Left kidney (tissue), 2 donors: ENCODE measurements around the gene NR3C2. TPM values are rescaled to one million over a fixed set of nuclear protein-coding genes. Genes with fewer than 3 reads are reported as not detected.

Experiments used
- DNase-seq: peaks from one replicate; pipeline ENCODE4 v3.0.0-alpha.2; 2013
- polyA plus RNA-seq: library from polyadenylated mRNA; unstranded; fragments of 120-200 nt; gene quantifications from one replicate; pipeline ENCODE4 v1.2.1, GENCODE V29; 2013; ENCODE audit not compliant: insufficient read length

The NR3C2 gene
- polyA plus RNA-seq, 1 donor = 16.2 TPM

- DNase-seq = no peak
These were observed 6.4 kb downstream of the NR3C2 start for GRCh38 chr4:148435654-148436406.

DNA sequence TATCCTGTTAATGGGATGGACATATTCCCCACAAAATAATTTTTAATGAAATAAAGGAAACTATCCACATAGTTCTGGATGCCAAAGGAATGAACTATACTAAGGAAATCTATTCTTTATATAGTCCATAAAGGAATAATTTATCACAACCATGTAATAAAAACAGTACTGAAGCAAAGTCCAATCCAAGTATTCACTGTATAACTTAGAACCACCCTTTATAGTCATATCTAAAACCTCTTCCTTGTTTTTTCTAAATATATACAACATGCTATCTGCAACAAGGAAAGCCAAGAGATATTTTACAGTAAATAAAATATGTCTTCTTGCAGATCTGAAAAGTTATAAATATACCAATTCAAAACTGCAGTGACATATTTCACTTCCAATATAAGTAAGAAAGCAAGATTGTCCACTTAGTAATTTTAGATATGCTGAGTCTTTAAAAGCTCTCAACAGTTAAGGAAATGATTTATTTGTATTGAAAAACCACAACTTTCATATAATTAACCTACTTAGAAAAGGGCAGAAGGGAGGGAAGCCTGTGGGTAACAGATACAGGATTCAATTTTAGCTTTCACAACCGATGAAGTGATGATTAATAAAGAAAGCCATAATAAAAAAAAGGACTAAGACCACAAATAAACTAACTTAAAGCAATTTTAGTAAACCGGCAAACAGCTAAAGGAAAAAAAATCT, 8.0 kb downstream of the NR3C2 start:
- no peak for DNase-seq

DNA sequence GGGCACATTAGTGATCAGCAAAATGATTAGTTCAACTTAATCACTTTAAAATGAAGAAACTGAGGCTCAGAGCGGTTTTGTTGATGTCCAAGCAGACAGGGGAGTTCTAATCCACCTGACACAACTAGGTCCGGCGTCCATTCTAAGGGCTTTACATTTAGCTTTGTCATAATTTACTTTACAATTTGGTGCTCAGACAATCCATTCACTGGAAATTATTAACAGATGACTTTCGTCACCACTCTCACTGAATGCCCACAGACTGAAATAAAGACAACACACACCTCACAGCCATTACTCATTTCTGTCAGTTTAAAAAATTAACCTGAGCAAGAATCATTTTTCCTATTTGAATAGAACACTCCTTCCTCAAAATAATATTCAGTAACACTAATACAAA, 10.8 kb downstream of the NR3C2 start:
- DNase-seq = no peak

- no peak for DNase-seq
These were observed 11.4 kb downstream of the NR3C2 start for GRCh38 chr4:148430854-148431253.

DNA sequence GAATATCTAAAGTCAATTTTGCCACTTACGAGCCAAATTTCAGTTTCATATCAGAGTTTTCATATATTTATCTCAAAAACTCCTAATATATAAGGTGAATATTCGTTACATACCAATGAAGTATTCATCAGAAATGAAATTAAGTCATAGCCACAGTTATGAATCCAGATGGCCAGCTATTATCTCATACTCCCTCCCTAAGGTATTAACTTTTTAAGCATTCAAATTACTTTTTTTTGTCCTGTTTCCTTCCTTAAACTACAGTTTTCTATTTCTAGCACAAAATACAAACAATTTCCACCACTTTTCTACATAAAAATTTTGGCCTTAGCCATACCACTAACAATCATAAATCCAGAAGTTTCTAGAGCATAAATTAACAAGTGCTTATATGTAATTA, 13.0 kb downstream of the NR3C2 start:
- DNase-seq = no peak

DNA sequence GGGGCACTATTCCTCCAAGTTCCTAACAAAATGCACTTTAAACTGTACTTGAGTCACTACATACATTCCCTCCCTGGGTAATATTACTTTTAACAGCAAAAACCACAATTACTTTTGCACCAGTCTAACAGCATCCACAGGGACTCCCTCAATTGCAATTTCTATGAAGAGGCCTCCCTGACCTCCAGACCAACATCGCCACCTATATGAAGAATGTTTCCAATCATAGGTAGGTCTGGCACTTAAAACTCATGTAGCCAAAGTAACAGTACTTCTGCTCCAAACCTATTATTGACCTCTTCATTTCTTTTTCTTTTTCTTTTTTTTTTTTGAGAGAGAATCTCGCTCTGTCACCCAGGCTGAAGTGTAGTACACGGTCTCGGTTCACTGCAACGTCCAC, 15.6 kb downstream of the NR3C2 start:
- DNase-seq = no peak

DNA sequence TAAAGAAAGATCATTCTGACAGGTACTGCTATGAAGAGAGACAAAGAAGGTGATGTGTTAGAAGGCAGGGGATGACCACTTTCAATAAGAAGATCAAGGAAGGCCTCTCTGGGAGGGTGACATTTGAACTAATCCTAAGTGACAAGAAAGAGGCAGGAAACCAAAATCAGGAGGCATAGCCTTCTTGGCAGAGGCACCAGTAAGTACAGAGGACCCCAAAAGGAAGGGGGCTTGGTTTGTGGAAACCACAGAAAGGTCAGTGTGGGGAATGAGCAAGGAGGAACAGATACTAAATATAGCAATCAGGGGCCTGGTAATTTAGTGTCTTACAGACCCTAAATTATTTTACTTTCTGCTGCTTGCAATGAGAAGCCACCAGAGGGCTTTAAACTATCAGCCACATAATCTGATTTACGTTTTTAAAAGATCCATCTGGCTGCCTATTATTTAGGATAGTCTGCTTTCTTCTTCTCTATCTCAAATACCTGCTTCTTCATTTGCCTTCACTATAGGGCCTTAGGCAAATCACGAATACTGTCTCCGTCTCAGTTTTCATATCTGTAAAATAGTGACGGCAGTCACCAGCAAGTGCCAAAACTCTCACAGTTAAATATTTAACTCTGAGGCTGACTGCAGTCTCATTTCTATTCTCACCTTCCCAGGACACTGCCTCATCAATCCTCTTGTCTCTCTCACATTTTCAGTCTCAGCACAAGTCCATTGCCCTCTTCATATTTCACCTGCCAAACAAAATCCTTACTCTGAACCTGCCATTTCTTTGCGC, 16.7 kb downstream of the NR3C2 start:
- DNase-seq = no peak

DNA sequence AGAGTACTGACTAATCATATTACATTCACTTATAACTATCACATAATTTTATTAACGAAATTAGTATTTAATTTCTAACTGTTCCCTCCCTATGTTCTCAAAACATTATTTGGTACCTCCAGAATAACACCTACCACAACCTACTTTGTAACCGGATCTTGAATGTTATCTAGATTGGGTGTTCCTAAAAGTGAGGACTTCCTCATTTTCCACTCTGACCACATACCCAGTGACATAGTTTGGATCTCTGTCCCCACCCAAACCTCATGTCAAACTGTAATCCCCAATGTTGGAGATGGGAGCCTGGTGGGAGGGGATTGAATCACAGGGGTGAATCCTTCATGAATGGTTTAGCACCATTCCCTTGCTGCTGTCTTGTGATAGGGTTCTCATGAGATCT, 21.8 kb downstream of the NR3C2 start:
- no peak for DNase-seq

GRCh38 chr4:148415500-148415899, 26.7 kb downstream of the NR3C2 start:
- no peak for DNase-seq

DNA sequence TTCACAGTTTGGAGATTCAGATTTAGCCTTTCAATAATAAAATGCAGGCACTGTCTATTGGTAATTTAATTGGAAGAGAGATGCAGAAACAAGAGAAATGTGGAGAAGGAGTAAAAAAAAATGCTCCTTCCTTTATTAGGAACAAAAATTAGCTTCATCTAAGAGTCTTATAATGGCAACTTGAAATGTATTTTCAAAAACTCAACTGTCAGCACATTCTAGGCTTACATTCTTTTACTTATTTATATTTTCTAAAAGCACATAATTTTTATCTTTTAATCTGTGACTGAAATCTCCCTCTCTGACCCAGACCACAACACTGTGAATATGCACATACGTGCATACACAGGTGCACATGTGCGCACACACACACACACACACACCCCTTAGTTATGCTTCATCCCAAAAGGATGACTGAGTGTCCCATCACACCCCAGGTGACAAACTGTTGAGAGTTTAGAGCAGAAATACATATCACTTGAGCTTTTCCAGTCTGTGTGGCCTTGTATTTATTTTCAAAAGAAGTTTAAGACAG, 29.7 kb downstream of the NR3C2 start:
- no peak for DNase-seq

DNA sequence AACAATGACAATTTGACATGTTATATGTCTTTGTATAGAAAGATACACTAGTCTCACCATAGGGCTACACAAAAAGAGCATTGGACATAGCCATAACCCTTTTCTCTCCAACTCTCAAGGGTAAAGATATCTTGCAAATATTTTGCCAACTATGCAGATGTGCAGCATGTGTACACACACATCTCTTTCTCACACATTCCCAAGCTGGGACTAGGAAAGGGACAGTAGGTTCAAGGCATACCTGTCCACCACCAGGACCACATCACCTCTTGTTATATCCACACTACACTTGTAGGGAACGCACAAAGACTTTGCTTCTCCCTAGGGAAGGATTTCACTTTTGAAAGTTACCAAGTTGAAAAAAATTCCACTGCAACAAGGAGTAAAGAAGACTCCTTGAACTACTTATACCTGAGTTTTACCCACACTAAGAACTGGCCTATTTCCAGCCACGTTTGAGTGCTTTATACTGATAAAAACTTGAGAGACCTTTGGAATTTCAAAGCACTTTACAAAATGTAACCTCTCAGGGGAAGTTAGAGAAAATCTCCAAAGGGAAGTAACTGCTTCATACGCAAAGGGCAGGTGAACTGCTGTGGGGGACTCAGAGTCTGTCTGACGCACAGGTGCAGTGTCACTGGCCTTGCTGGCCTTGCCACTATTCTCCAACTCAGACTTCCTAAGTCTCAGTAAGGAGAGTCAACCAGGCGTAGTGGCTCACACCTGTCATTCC, 36.9 kb downstream of the NR3C2 start:
- no peak for DNase-seq

DNA sequence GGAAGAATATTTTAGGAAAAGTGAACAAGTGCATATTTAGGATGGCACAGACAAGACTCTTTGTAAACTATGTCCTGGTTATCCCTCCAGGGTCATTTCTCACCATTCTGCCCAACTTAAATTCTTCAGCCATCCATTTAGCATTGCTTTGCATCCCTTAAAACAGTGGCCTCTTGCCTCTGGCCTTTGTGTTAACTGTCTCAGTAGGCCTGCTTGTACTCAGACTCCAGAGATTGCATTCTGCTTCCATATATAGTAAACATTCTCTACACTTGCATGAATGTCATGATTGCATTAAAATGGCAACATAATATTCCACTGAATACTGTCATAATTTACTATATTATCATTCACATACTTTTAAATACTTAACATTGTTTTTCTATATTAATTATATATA, 43.2 kb downstream of the NR3C2 start:
- DNase-seq = no peak

DNA sequence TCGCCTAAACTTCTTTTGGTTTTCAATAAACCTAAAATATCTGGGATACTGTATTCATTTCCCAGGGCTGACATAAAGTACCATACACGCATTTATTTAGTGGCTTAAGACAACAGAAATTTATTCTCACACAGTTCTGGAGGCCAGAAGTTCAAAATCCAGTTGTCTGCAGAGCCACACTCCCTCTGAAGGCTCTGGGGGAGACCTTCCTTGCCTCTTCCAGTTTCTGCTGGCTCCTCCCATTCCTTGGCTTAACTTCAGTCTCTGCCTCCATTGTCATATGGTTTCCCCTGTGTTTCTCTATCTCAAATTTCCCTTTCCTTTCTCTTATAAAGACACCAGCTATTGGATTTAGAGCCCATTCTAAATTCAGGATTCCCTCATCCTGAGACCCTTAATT, 44.4 kb downstream of the NR3C2 start:
- no peak for DNase-seq

- peak; percentile 49 for DNase-seq
These were observed 45.1 kb downstream of the NR3C2 start for GRCh38 chr4:148396986-148397673.

DNA sequence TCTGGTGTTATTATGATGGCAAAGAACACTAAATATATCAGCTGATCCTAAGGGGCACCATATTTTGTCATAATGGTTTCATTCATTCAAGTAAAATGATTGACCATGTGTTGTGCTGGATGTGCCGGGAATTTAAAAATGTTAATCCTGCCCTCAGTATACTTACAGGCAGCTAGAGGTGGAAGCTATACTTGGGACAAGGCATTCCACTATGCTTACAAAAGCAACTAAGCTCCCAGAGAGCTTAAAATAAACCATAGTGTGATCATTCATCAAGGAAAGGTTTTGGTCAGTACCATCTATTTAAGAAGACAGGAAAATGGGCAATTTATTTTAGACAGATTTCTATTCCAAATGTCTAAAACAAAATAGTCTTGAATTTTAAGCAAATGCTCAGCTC, 46.4 kb downstream of the NR3C2 start:
- DNase-seq = no peak

DNA sequence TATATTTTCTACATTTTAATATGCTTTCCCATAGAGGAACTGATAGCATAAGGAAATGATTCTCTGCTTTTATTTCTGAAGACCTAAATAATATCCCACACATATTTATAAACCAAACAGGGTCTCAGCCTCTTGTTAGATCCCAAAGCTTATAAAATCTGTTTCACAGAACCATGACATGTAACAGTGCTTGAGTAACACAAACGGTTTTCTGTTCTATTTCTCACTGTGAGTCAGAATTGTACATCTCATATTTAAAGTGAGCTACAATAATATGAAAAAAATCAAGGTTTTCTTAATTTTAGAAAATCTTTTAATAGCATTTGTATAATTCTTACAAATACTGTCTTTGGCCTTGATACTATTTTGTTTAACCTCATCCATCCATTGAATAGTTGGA, 51.2 kb downstream of the NR3C2 start:
- DNase-seq = no peak

DNA sequence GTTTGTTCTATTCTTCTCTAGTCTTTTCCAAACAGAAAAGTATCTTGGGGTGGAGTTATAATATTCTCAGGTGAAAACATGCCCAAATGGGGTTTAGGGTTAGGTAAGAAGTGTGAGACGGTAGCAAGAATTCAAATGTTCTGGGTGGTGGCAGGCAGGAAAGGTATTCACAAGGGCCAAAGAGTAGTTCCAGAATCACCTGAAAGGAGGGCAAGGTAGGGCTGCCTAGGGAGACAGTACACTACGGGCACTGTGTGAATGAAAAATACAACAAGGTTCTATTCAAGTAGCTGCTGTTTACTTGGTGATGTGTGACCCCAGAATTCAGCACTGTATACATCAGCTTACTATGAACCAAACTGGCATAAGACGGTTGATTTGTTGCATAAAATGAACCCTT, 51.9 kb downstream of the NR3C2 start:
- no peak for DNase-seq

DNA sequence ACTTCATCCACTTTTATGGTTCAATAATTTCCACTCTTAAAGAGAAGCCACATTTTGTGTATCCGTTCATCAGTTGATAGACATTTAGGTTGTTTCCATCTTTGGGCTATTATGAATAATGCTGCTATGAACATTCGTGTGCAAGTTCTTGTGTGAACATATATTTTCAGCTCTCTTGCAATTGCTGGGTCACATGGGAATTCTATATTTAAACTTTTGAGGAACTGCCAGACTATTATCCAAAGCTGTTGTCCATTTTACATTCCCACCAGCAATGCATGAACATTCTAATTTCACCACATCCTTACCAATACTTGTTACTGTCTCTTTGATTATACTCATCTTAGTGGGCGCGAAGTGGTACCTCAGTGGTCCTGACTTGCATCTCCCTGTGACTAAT, 61.9 kb downstream of the NR3C2 start:
- DNase-seq = no peak

DNA sequence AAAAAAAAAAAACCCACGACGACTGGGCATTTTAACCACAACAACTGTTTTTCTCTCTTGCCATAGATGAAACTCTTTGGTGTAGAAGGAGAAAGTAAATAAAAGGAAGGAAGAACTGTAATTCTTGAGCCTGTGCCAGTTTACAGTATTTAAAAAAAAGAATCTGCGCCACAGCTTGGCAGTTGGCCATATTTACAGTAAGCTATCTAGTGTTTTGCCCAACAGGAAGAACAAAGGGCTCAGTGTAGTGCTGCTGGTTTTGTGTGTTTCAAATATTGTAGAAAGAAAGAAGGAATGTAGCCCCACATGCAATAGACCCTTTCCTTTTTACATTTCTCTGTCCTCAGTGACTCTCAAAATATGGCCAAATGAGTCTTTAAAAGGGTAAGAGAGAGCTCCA, 66.1 kb downstream of the NR3C2 start:
- DNase-seq = peak; percentile 36

DNA sequence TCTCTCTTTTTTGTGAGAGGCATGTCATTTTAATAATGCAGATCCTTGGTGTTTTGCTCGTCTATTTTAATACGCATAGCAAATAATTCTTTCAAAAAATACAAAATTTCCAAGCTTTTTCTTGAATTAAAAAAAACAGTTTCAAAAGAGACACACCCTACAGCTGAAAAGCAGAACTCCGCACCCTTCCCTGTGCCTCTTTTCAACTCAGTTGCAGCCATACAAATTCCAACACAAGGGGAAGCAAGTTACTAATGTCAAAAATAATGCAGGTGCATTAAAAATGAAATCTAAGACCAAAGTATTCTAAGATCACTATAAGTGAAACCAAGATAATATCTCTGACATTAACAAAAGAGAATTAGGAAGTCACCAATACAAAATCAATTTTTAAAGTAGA, 66.6 kb downstream of the NR3C2 start:
- no peak for DNase-seq

GRCh38 chr4:148373093-148373492, 69.1 kb downstream of the NR3C2 start:
- DNase-seq = no peak

GRCh38 chr4:148369919-148370318, 72.3 kb downstream of the NR3C2 start:
- no peak for DNase-seq
